ENCODE data around the gene KAZN.

DNA sequence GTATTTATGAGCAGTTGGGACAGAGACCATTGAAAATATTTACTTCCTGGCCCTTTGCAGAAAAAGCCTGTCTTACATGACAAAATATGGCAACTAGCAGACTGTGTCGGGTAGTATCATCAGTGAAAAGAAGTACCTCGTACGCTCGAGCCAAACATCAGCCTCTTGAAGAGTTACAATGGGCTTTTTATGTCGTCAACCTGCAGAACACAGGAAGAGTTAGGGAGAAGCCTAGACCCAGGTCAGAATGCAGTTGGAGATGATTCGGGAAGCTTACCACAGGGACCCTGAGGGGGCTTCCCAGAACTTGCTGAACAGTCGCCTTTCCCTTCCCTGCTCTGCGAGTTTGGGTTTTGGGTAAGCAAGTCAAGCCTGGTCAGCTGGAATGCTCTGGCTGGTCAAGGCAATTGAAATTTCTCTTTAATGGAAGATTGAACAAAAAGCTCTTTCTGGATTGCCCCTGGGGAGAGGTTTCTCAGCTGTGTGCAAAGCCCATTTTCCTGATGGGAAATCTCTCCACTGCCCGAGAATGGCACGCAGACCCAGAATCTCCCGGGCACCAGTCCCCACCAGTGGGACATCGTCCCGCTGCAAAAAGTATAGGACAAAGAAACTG, 291.4 kb downstream of the KAZN start:
- TF ChIP-seq YY1 (IDR thresholded peaks at IDR 0.05; ENCODE audit: low read depth): no peak
- no peak for TF ChIP-seq RFX5 (IDR thresholded peaks at IDR 0.05; ENCODE audit: low read length)
- no peak for TF ChIP-seq FOXJ3 (CRISPR knock-in tag; IDR thresholded peaks at IDR 0.05)
- TF ChIP-seq RAD21 (IDR thresholded peaks at IDR 0.05; ENCODE audit: low read length): no peak
